Measurements from ENCODE around the gene TMEM52. TPM values are rescaled to one million over a fixed set of nuclear protein-coding genes. Genes with fewer than 3 reads are reported as not detected.

The TMEM52 gene
- total and polyA plus RNA-seq, 9 of the 15 experiments (the other 6 are each of a cell fraction or from before 2014, with no cell fraction given): 0.37 to 22.5 (median 6.8) TPM

DNA sequence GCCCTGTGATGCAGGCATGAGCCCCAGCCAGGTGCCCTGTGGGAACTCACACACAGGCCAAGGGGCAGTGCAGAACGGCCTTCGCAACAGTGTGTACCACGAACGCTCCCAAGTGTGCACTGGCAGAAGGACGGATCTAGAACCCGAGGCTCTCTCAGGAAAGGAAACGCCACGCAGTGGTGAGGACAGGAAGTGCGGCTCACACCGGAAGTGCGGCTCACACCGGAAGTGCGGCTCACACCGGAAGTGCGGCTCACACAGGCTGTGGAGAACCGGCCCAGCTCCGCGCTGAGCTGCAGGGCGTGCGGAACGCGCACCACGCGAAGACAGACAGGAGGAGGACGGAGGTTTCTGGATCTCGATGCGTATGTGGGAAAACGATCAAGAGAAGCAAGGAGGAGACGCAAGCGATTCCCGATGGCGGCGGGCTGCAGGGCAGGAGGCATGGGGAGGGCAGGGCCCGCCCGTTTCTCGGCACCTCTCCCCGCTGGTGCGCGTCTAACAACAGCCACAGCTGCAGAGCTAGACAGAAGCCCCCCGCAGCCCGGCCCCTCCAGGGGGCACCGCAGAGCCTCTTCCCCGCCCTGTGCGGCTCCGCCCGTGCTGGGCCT is 35.9 kb upstream of the TMEM52 start (continued):
- TF ChIP-seq REST (IDR thresholded peaks at IDR 0.05; ENCODE audit: borderline replicate concordance) (no peak), REST (CRISPR knock-in tag; IDR thresholded peaks at IDR 0.05; ENCODE audit: low read depth) (no peak), ZNF408 (CRISPR knock-in tag; IDR thresholded peaks at IDR 0.05; ENCODE audit: low read depth) (no peak), MBD1 (CRISPR knock-in tag; IDR thresholded peaks at IDR 0.05) (peak; percentile 59; the same call in 1 of the 2 replicates), RBM34 (IDR thresholded peaks at IDR 0.05; ENCODE audit: borderline replicate concordance, insufficient read depth, low read length) (no peak), EHMT2 (IDR thresholded peaks at IDR 0.05) (peak; percentile 79), EZH2 (IDR thresholded peaks at IDR 0.05; ENCODE audit: borderline replicate concordance, low read depth, low read length) (no peak), SRSF7 (optimal IDR thresholded peaks at IDR 0.05; ENCODE audit: low read depth, low read length) (no peak), ZNF695 (CRISPR knock-in tag; IDR thresholded peaks at IDR 0.05) (no peak), RB1 (IDR thresholded peaks at IDR 0.05; ENCODE audit: low read depth) (no peak), POLR2G (IDR thresholded peaks at IDR 0.05; ENCODE audit: low read depth, low read length) (peak; percentile 30; the same call in 1 of the 2 replicates), MYNN (IDR thresholded peaks at IDR 0.05) (no peak), MYNN (CRISPR knock-in tag; IDR thresholded peaks at IDR 0.05) (no peak), ZKSCAN1 (IDR thresholded peaks at IDR 0.05; ENCODE audit: low read depth, low read length) (no peak), CHD1 (IDR thresholded peaks at IDR 0.05; ENCODE audit: low read length) (no peak), FOXO4 (CRISPR knock-in tag; IDR thresholded peaks at IDR 0.05) (no peak)
- TF ChIP-seq, protein P1, sequence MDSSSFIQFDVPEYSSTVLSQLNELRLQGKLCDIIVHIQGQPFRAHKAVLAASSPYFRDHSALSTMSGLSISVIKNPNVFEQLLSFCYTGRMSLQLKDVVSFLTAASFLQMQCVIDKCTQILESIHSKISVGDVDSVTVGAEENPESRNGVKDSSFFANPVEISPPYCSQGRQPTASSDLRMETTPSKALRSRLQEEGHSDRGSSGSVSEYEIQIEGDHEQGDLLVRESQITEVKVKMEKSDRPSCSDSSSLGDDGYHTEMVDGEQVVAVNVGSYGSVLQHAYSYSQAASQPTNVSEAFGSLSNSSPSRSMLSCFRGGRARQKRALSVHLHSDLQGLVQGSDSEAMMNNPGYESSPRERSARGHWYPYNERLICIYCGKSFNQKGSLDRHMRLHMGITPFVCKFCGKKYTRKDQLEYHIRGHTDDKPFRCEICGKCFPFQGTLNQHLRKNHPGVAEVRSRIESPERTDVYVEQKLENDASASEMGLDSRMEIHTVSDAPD (CRISPR knock-in tag; IDR thresholded peaks at IDR 0.05): no peak

Data from K562 (cell line).